Skeletal muscle tissue (tissue), 4 donors: ENCODE measurements around the gene PRKN. TPM values are rescaled to one million over a fixed set of nuclear protein-coding genes. Genes with fewer than 3 reads are reported as not detected.

Experiments
- H3K27ac ChIP-seq: one replicate; pipeline ENCODE4 v1.7.0; 2013; ENCODE audit warnings: mild to moderate bottlenecking, low read depth, low read length, inconsistent platforms
- H3K27me3 ChIP-seq, 3 donors: one replicate each; pipeline ENCODE4 v1.7.0; 2013; ENCODE audit warnings: low read length in 3 of 3; ENCODE audit not compliant: control insufficient read depth in 3 of 3, insufficient read depth in 3 of 3
- H3K36me3 ChIP-seq, 3 donors: one replicate each; pipeline ENCODE4 v1.7.0; 2013; ENCODE audit warnings: low read length in 3 of 3; ENCODE audit not compliant: control insufficient read depth in 3 of 3, insufficient read depth in 3 of 3
- H3K4me1 ChIP-seq, 3 donors: one replicate each; pipeline ENCODE4 v1.7.0; 2013; ENCODE audit warnings: low read length in 3 of 3, mild to moderate bottlenecking in 3 of 3; ENCODE audit not compliant: control insufficient read depth in 3 of 3, insufficient read depth in 3 of 3
- H3K4me3 ChIP-seq, 3 donors: one replicate each; pipeline ENCODE4 v1.7.0; 2013; ENCODE audit warnings: low read length in 3 of 3
- H3K9ac ChIP-seq, 3 donors: one replicate each; pipeline ENCODE4 v1.7.0; 2013; ENCODE audit warnings: low read length in 3 of 3, mild to moderate bottlenecking in 3 of 3, moderate library complexity in 2 of 3, low read depth in 1 of 3
- H3K9me3 ChIP-seq, 3 donors: one replicate each; pipeline ENCODE4 v1.7.0; 2013; ENCODE audit warnings: low read length in 3 of 3; ENCODE audit not compliant: control insufficient read depth in 3 of 3
- total RNA-seq: library from RNA; depleted of rRNA; stranded (reverse); fragments of >200 nt; gene quantifications from one replicate; pipeline ENCODE4 v1.2.3, GENCODE V29; 2014
- donor health status: Osteomylitis.

The PRKN gene
- total RNA-seq, 1 donor from 2014 or later, result 16.7 TPM

DNA sequence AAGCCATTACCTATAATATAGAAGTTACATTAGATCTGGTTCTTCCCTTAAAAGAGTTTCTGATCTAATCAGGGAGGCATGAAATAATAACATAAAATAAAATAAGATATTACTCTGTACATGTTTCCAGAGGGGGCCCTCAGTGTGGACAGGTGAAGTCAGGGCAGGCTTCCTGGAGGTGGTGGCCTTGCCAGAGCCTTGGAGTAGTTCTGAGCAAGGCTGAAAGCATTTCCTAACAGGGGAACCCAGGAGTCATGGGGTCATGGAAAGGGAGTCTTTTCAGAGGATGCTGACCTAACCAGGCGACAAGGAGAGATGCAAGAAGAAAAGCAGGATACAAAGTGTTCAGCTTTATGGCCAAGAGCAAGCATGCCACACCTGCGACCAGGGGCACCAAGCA is 982.4 kb downstream of the PRKN start:
- H3K4me3 ChIP-seq, result no peak overlapping the region
- H3K9me3 ChIP-seq, result no peaks in the 10 kb centered on the region
- H3K36me3 ChIP-seq, result no peaks in the 10 kb centered on the region
- H3K9ac ChIP-seq, result no peak overlapping the region
- no peaks in the 10 kb centered on the region for H3K4me1 ChIP-seq
- H3K27ac ChIP-seq, result no peak overlapping the region
- H3K27me3 ChIP-seq, result no peaks in the 10 kb centered on the region

DNA sequence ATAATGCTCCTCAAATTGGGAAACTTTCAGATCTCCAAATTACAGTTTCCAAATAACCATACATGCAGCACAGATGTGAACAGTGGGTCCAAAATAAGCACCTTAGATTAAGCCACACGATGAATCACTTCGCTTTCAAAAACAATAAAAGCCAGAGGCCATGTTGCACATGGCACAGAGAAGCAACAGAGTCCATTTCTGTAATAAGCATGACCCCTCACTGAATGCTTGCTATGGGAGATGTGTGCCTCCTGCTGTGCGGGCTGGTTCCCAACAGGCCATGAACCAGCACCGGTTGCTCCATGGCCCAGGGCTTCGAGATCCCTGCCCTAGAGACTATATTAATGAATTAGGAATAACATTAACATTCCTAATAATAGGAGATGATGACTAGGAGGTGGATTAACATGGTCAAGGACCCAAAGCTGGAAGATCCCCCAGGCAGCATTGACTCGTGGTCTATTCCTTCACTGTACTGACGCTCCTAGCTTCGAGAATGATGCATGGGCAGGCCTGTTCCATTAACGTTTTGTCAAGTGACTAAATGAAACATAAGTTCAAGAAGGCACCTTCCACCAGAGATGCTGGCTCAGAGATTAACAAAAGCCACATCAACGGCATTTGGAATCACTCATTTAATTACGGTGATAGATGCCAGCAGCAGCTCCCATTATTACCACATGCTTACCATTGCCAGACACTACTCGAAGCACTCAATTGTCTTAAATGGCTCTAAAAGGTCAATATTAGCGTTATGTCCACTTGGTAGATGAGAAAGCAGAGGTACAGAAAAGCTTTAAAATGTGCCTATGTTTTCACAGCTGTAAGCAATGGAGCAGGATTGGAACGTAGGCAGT is 983.1 kb downstream of the PRKN start:
- Histone ChIP-seq H3K9me3 (no peaks in the 10 kb centered on the region), H3K9ac (no peak overlapping the region), H3K4me3 (no peak overlapping the region), H3K4me1 (no peaks in the 10 kb centered on the region), H3K27ac (no peak overlapping the region), H3K27me3 (no peaks in the 10 kb centered on the region), H3K36me3 (no peaks in the 10 kb centered on the region)

DNA sequence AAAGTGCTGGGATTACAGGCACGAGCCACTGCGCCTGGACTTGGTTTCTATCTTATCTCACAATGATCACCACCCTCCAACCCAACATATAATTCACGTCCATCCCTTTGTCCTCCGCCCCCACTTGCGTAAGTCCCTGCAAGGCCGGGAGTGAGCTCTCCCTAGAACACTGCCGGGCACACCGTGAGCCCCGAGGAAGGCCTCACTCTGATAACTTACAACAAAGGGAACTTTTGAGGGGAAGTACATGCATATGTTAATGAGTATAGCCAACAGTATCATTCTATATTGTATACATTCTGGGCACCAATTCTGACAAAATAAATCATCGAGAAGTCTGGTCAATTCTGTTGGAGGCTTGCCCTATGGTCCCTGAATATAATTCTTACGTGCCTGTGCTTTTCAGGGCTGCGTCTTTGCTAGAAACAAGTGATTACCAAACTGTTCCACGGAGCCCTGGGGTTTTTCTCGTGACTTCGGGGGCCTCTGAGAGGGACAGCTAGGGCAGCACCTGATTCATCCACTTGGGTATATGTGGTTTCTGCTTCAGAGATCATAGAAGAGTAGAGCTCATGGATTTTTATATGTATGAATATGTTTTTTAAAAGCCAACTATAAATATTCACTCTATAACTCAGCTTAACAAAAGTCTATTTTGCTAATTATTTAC is 983.9 kb downstream of the PRKN start:
- Histone ChIP-seq H3K36me3 (no peaks in the 10 kb centered on the region), H3K4me1 (no peaks in the 10 kb centered on the region), H3K9ac (no peak overlapping the region), H3K9me3 (no peaks in the 10 kb centered on the region), H3K27ac (no peak overlapping the region), H3K27me3 (no peaks in the 10 kb centered on the region), H3K4me3 (no peak overlapping the region)

DNA sequence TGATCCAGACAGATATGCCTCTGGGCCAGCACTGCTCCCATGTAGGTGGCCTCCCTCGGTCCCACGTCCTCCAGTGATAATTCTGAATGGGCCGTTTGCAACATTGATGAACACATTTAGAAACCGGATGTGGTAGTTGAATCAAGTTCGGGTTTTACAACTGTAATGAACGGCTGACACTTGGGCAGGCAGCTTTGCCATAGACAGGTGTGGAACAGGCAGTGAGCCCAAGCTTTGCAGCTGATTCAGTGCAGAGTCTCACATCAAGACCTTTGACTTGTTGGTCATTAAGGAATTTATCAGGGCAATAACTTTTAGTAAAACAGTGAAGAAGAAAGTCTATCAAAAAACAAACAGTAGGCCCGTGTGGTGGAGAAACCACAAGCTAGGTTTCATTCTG is 987.1 kb downstream of the PRKN start:
- H3K4me3 ChIP-seq, result no peak overlapping the region

DNA sequence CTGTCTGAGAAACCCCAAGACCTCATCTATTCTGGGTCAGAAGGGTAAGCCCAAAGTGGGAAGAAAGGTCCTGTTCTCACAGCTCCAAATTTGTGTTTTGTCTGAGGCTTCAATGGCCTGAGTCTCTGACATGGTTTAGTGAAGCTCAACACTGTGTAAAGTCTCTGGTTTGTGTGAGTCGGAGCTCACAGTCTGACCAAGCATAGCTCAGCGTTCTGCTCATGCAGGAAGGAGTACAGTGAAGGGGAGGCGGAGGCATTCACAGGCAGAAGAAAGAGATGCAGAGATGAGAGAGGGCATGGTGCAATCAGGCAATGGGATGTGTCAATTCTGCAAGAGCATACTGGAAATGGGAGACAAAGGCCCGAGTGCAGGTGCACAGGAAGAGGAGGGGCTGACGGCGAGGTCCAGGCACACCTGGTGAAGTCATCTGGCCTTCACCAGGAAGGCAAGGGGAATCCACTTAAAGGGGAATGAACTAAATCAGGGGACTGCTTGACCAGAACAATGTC is 990.7 kb downstream of the PRKN start:
- no peak overlapping the region for H3K27ac ChIP-seq
- H3K36me3 ChIP-seq, result no peaks in the 10 kb centered on the region
- no peaks in the 10 kb centered on the region for H3K4me1 ChIP-seq
- H3K9ac ChIP-seq, result no peak overlapping the region
- H3K9me3 ChIP-seq, result no peaks in the 10 kb centered on the region
- no peaks in the 10 kb centered on the region for H3K27me3 ChIP-seq
- no peak overlapping the region for H3K4me3 ChIP-seq

More for the DNA sequence above, 987.1 kb downstream of the PRKN start:
- H3K9ac ChIP-seq, result no peak overlapping the region
- no peaks in the 10 kb centered on the region for H3K9me3 ChIP-seq
- no peak overlapping the region for H3K27ac ChIP-seq
- no peaks in the 10 kb centered on the region for H3K36me3 ChIP-seq
- no peaks in the 10 kb centered on the region for H3K27me3 ChIP-seq
- H3K4me1 ChIP-seq, result no peaks in the 10 kb centered on the region

DNA sequence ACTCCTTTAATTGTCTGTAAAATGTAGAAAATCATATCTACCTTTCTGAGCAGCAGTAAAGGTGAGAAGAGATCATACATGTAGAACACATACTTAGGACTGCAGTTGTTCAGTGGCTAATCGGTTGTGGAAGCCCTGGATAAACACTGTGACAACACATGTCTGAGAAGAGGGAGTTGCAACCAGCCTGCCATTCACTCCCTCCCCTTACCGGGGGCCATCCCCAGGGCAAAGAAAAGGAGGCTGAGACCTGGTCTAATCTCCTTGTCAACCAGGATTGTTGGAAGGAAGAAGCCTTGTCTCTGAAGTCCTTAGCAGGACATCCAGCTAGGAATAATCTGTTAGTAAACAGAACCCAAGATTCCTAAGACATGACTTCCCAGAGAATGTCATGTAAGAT is 991.2 kb downstream of the PRKN start:
- H3K4me3 ChIP-seq, result no peak overlapping the region
- no peak overlapping the region for H3K27ac ChIP-seq
- H3K9ac ChIP-seq, result no peak overlapping the region
- no peaks in the 10 kb centered on the region for H3K36me3 ChIP-seq
- H3K27me3 ChIP-seq, result no peaks in the 10 kb centered on the region
- no peaks in the 10 kb centered on the region for H3K4me1 ChIP-seq
- no peaks in the 10 kb centered on the region for H3K9me3 ChIP-seq

DNA sequence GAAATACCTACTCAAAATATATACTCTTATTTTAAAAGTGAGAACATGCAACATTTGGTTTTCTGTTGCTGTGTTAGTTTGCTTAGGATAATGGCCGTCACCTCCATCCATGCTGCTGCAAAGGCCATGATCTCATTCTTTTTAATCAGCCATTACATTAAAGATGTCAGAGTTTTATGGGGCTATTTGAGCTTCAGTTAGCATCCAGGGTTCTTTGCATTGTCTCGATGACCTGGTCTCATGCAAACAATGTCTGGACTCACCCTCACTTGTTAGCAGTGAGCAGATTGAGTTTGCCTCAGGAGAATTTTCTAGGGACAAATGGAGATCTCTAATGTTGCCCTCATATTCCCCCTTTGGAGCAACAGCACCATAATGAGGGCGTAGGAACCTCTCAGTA is 995.0 kb downstream of the PRKN start:
- Histone ChIP-seq H3K27me3 (no peaks in the 10 kb centered on the region), H3K4me1 (no peaks in the 10 kb centered on the region), H3K4me3 (no peak overlapping the region), H3K36me3 (no peaks in the 10 kb centered on the region), H3K9ac (no peak overlapping the region), H3K9me3 (no peaks in the 10 kb centered on the region), H3K27ac (no peak overlapping the region)

DNA sequence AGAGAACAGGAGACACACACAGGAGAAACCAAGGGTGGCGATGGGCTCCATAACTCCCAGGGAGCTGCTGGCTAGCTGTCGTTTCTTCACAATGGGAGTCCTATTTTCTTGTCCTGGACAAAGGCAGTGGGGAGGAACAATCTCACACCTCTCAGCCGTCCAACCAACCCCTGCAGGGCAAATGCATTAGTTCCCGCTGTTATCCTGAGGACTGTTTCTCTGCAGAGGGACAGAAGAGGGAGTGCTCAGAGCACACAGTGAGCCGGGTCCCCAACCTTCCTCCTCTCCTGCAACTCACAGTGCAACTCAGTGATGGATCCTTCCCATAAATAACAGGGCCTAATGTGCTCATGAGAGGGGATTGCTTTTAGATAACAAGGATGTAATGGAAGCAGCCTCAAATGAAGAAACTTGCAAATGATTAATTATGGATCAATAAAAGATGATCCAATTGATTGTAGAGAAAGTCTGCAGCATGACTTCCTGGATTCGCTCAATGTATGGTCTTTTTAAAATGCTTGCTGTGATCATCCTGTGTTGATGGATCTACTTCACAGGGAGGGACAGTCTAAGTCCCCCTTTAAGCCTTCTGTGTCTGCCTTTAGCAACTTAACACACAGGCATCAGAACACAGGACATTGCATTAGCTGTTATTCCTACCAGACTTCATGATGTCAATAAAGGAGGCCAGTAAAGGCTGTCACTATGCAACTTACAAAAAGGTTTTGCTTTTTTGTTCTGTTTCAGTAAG is 1000.3 kb downstream of the PRKN start:
- H3K36me3 ChIP-seq, result no peaks in the 10 kb centered on the region
- H3K9ac ChIP-seq, result no peak overlapping the region
- H3K27ac ChIP-seq, result no peak overlapping the region
- H3K27me3 ChIP-seq, result no peaks in the 10 kb centered on the region
- no peaks in the 10 kb centered on the region for H3K9me3 ChIP-seq
- H3K4me3 ChIP-seq, result no peak overlapping the region
- H3K4me1 ChIP-seq, result no peaks in the 10 kb centered on the region

DNA sequence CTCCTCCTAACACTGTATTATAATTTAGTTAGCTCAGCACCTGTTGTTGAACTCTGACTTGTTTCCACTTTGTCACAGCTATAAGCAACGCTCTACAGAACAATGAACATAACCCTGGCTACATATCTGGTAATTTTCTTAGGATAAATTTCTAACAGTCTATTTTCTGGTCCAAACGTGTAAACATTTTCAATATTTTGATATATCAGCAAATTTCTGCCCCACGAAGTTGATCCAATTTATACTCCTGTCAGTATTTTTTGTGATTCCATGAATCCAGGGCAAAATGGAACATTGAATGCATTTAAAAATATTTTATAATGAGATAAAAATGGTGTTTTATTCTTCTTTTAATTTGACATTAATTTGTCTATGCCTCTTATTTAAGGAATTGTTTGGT is 1005.2 kb downstream of the PRKN start:
- no peak overlapping the region for H3K27ac ChIP-seq
- H3K36me3 ChIP-seq, result no peaks in the 10 kb centered on the region
- no peaks in the 10 kb centered on the region for H3K4me1 ChIP-seq
- H3K9ac ChIP-seq, result no peak overlapping the region
- H3K4me3 ChIP-seq, result no peak overlapping the region
- no peaks in the 10 kb centered on the region for H3K27me3 ChIP-seq
- no peaks in the 10 kb centered on the region for H3K9me3 ChIP-seq

DNA sequence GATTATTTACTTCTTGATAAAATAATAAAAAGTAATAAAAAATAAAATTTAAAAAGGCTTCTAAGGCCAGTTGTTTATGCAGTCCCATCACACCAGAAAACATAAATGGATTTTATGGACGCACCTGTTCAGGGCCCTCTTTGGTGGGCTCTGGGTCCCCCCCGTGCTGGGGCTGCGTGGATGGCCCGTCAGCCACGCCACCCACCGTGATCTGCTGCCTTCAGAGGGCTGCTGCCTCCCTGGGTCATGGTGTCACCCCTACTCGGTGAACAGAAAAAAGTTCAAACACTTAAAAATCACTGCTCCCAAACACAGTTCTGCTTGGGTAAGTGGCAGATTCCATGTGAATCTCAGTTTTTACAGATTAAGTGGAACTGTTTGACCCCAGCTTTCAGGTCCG is 1006.1 kb downstream of the PRKN start:
- Histone ChIP-seq H3K9ac (no peak overlapping the region), H3K4me3 (no peak overlapping the region), H3K36me3 (no peaks in the 10 kb centered on the region), H3K4me1 (no peaks in the 10 kb centered on the region), H3K27ac (no peak overlapping the region), H3K9me3 (no peaks in the 10 kb centered on the region), H3K27me3 (no peaks in the 10 kb centered on the region)
